Loucy (cell line): ENCODE results near the gene GSTA1.

Source experiments
- CTCF ChIP-seq: fragments of 200-600 bp; sonication (generic); conservative IDR thresholded peaks from 2 replicates; pipeline ENCODE4 v1.5.1; 2014; ENCODE audit warnings: mild to moderate bottlenecking, antibody characterized with exemption, low read length
- EZH2phosphoT487 ChIP-seq: fragments of 200-600 bp; IDR thresholded peaks from 2 replicates; pipeline ENCODE4 v1.6.1; 2018; ENCODE audit warnings: antibody characterized with exemption, mild to moderate bottlenecking, moderate library complexity, borderline replicate concordance

GRCh38 chr6:52843605-52844004 lies 40.0 kb upstream of the GSTA1 start:
- no peak for TF ChIP-seq CTCF
- no peak for TF ChIP-seq EZH2phosphoT487
